HepG2 (cell line): ENCODE data around the gene ARTN. TPM values are rescaled to one million over a fixed set of nuclear protein-coding genes. Genes with fewer than 3 reads are reported as not detected.

ENCODE experiments used
- GFI1 ChIP-seq: sonication (generic); formaldehyde crosslinking; IDR thresholded peaks from 2 replicates; pipeline ENCODE4 v1.5.0; 2020; ENCODE audit warnings: missing genetic modification reagents, mild to moderate bottlenecking, borderline replicate concordance
- GPN1 ChIP-seq: sonication (generic); formaldehyde crosslinking; IDR thresholded peaks from 2 replicates; pipeline ENCODE4 v1.5.1; 2020; ENCODE audit warnings: missing genetic modification reagents, borderline replicate concordance
- HBP1 ChIP-seq: IDR thresholded peaks from 2 replicates; pipeline ENCODE4 v1.6.1; 2016; ENCODE audit warnings: low read depth, control low read depth
- KDM3A ChIP-seq: IDR thresholded peaks from 2 replicates; pipeline ENCODE4 v1.6.1; 2018; ENCODE audit warnings: low read depth, missing compliant biosample characterization
- KLF13 ChIP-seq: sonication (generic); formaldehyde crosslinking; IDR thresholded peaks from 2 replicates; pipeline ENCODE4 v1.4.0; 2020; ENCODE audit warnings: mild to moderate bottlenecking, missing genetic modification reagents
- MATR3 ChIP-seq: sonication (generic); formaldehyde crosslinking; IDR thresholded peaks from 2 replicates; pipeline ENCODE4 v1.4.0; 2020; ENCODE audit warnings: missing genetic modification reagents
- MAX ChIP-seq: IDR thresholded peaks from 2 replicates; pipeline ENCODE4 v1.6.1; 2012; ENCODE audit warnings: inconsistent platforms
- MTA3 ChIP-seq: sonication (generic); formaldehyde crosslinking; IDR thresholded peaks from 2 replicates; pipeline ENCODE4 v1.4.0; 2020; ENCODE audit warnings: missing genetic modification reagents
- NCOA1 ChIP-seq: sonication (generic); formaldehyde crosslinking; IDR thresholded peaks from 2 replicates; pipeline ENCODE4 v1.9.0; 2021; ENCODE audit warnings: missing genetic modification reagents
- PBX2 ChIP-seq: IDR thresholded peaks from 2 replicates; pipeline ENCODE4 v1.6.1; 2016; ENCODE audit warnings: control low read depth
- POLR2A ChIP-seq, 2 experiments: IDR thresholded peaks; 2 replicates each; pipeline ENCODE4 v1.6.1; 2011; ENCODE audit warnings: low read depth in 2 of 2, low read length in 2 of 2, mild to moderate bottlenecking in 1 of 2, moderate library complexity in 1 of 2; ENCODE audit not compliant: insufficient read depth in 1 of 2
- SMC3 ChIP-seq: IDR thresholded peaks from 2 replicates; pipeline ENCODE4 v1.6.1; 2011; ENCODE audit warnings: low read length, improper control_type of control experiment
- SP1 ChIP-seq, 2 experiments: fragments of 450-650 bp in 1 of 2; sonication (generic) in 1 of 2; formaldehyde crosslinking in 1 of 2; IDR thresholded peaks; 2 replicates each; pipeline versions ENCODE4 v1.4.0 to v1.6.1; 2016 to 2020; ENCODE audit warnings: missing genetic modification reagents in 1 of 2
- SRSF4 ChIP-seq: fragments of 200-400 bp; formaldehyde crosslinking; IDR thresholded peaks from one replicate; pipeline ENCODE4 v1.6.1; 2018; ENCODE audit warnings: mild to moderate bottlenecking, low read depth, low read length, moderate library complexity; ENCODE audit not compliant: poor library complexity, severe bottlenecking
- THRA ChIP-seq: sonication (generic); formaldehyde crosslinking; IDR thresholded peaks from 2 replicates; pipeline ENCODE4 v1.4.0; 2020; ENCODE audit warnings: missing genetic modification reagents, borderline replicate concordance
- U2AF2 ChIP-seq: fragments of 200-400 bp; formaldehyde crosslinking; IDR thresholded peaks from 2 replicates; pipeline ENCODE4 v1.6.1; 2017; ENCODE audit warnings: low read depth, mild to moderate bottlenecking, low read length
- ZBTB2 ChIP-seq: sonication (generic); formaldehyde crosslinking; IDR thresholded peaks from 2 replicates; pipeline ENCODE4 v1.8.0; 2022; ENCODE audit warnings: low read depth, missing genetic modification reagents
- ZBTB25 ChIP-seq: IDR thresholded peaks from 2 replicates; pipeline ENCODE4 v1.6.1; 2018; ENCODE audit warnings: missing genetic modification reagents
- ZFAT ChIP-seq: sonication (generic); formaldehyde crosslinking; conservative IDR thresholded peaks from 2 replicates; pipeline ENCODE4 v1.8.1; 2023; ENCODE audit warnings: missing genetic modification reagents, inconsistent platforms
- ZNF232 ChIP-seq: sonication (generic); formaldehyde crosslinking; IDR thresholded peaks from 2 replicates; pipeline ENCODE4 v1.4.0; 2020; ENCODE audit warnings: missing genetic modification reagents, borderline replicate concordance
- ZNF296 ChIP-seq: sonication (generic); formaldehyde crosslinking; conservative IDR thresholded peaks from 2 replicates; pipeline ENCODE4 v1.5.0; 2020; ENCODE audit warnings: mild to moderate bottlenecking, missing genetic modification reagents
- ZNF3 ChIP-seq: IDR thresholded peaks from 2 replicates; pipeline ENCODE4 v1.7.0; 2017; ENCODE audit warnings: inconsistent platforms
- ZNF567 ChIP-seq: sonication (generic); formaldehyde crosslinking; IDR thresholded peaks from 2 replicates; pipeline ENCODE4 v1.8.1; 2023; ENCODE audit warnings: mild to moderate bottlenecking, missing genetic modification reagents, borderline replicate concordance
- ZNF607 ChIP-seq: sonication (generic); formaldehyde crosslinking; IDR thresholded peaks from 2 replicates; pipeline ENCODE4 v1.5.1; 2020; ENCODE audit warnings: missing genetic modification reagents, mild to moderate bottlenecking, borderline replicate concordance
- ZNF784 ChIP-seq: sonication (generic); formaldehyde crosslinking; IDR thresholded peaks from 2 replicates; pipeline ENCODE4 v1.5.1; 2020; ENCODE audit warnings: missing genetic modification reagents, mild to moderate bottlenecking, borderline replicate concordance
- ZNF792 ChIP-seq: IDR thresholded peaks from 2 replicates; pipeline ENCODE4 v1.6.1; 2016
- polyA plus RNA-seq, 8 experiments: library from polyadenylated mRNA; depleted of rRNA in 3 of 8; stranded (reverse) in 7 of 8; unstranded in 1 of 8; fragments of >200 nt; fragmentation: Illumina TruSeq in 4 of 8; extraction: Trizol in 4 of 8; gene quantifications; 2 replicates each; pipeline versions ENCODE4 v1.2.1 to v1.2.3, GENCODE V29; 2011 to 2016; ENCODE audit warnings: low read depth in 4 of 8, missing spikeins in 1 of 8, mixed read lengths in 1 of 8; ENCODE audit not compliant: insufficient read depth in 1 of 8
- total RNA-seq, 5 experiments: library from RNA; depleted of rRNA; stranded (reverse); fragments of >200 nt; fragmentation: Illumina TruSeq; extraction: Trizol; gene quantifications; 2 replicates each; pipeline ENCODE4 v1.2.3, GENCODE V29; 2016; ENCODE audit warnings: low read depth in 1 of 5

The ARTN gene
- total and polyA plus RNA-seq, 2 of the 13 experiments (the other 11 are each of a cell fraction or from before 2014, with no cell fraction given), result 0.11 to 0.62 TPM

- TF ChIP-seq ZNF296 (CRISPR knock-in tag) (no peak), ZNF607 (CRISPR knock-in tag) (0 out of 2 replicates have a peak, but pooled peaks have one; percentile 9), GFI1 (CRISPR knock-in tag) (no peak), SP1 (IDR thresholded peaks at IDR 0.05) (no peak), SP1 (CRISPR knock-in tag; IDR thresholded peaks at IDR 0.05) (no peak), ZNF792 (no peak), HBP1 (CRISPR knock-in tag) (no peak), SMC3 (no peak), ZNF567 (no peak), KDM3A (CRISPR knock-in tag) (0 out of 2 replicates have a peak, but pooled peaks have one; percentile 5), ZNF3 (CRISPR knock-in tag) (no peak), PBX2 (CRISPR knock-in tag) (no peak), MTA3 (CRISPR knock-in tag) (no peak), U2AF2 (no peak), MAX (0 out of 2 replicates have a peak, but pooled peaks have one; percentile 10), ZFAT (no peak), ZNF784 (CRISPR knock-in tag) (no peak), NCOA1 (CRISPR knock-in tag) (no peak), ZBTB25 (CRISPR knock-in tag) (no peak), SRSF4 (no peak), ZNF232 (CRISPR knock-in tag) (no peak), THRA (no peak), GPN1 (CRISPR knock-in tag) (no peak), KLF13 (CRISPR knock-in tag) (no peak), MATR3 (CRISPR knock-in tag) (no peak), POLR2A (IDR thresholded peaks at IDR 0.05; ENCODE audit: insufficient read depth in 1 of 2, low read depth in 2 of 2, low read length in 2 of 2) (no peak), ZBTB2 (CRISPR knock-in tag) (no peak)
These were observed 1.4 kb downstream of the ARTN start (continued) for GRCh38 chr1:43934986-43935324.
